ENCODE data around the gene MBIP. TPM values are rescaled to one million over a fixed set of nuclear protein-coding genes. Genes with fewer than 3 reads are reported as not detected.
"Not testable (repeated sequence)": the region's sequence is repeated elsewhere in the genome, so short reads cannot be mapped to it uniquely, and the experiment has no call there.

The MBIP gene
- polyA plus RNA-seq, 1 donor from 2014 or later = 52.1 TPM

DNA sequence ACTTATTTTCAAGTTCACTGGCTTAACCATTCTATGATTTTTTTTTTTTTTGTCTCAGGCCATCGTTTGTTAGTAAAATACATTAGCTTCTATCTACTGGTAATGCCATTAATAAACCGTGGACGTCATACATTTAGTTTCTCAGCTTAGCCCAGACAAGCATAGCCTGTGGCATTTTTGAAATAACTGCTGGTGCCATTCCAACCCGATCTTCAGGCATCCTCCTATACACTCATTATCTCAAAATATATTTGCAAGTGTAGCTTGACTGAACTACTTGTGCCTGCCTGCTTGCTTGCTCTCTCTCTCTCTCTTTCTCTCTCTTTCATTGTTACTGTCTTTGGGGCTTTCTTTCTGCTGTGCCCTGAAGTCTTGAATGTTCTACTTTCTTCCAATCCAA is 12.7 kb upstream of the MBIP start:
- TF ChIP-seq SMC3 (conservative IDR thresholded peaks at IDR 0.05; ENCODE audit: poor library complexity) = no peak
- TF ChIP-seq, protein P1, sequence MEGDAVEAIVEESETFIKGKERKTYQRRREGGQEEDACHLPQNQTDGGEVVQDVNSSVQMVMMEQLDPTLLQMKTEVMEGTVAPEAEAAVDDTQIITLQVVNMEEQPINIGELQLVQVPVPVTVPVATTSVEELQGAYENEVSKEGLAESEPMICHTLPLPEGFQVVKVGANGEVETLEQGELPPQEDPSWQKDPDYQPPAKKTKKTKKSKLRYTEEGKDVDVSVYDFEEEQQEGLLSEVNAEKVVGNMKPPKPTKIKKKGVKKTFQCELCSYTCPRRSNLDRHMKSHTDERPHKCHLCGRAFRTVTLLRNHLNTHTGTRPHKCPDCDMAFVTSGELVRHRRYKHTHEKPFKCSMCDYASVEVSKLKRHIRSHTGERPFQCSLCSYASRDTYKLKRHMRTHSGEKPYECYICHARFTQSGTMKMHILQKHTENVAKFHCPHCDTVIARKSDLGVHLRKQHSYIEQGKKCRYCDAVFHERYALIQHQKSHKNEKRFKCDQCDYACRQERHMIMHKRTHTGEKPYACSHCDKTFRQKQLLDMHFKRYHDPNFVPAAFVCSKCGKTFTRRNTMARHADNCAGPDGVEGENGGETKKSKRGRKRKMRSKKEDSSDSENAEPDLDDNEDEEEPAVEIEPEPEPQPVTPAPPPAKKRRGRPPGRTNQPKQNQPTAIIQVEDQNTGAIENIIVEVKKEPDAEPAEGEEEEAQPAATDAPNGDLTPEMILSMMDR (IDR thresholded peaks at IDR 0.05; ENCODE audit: poor library complexity, severe bottlenecking) = no peak
- TF ChIP-seq, protein P2, sequence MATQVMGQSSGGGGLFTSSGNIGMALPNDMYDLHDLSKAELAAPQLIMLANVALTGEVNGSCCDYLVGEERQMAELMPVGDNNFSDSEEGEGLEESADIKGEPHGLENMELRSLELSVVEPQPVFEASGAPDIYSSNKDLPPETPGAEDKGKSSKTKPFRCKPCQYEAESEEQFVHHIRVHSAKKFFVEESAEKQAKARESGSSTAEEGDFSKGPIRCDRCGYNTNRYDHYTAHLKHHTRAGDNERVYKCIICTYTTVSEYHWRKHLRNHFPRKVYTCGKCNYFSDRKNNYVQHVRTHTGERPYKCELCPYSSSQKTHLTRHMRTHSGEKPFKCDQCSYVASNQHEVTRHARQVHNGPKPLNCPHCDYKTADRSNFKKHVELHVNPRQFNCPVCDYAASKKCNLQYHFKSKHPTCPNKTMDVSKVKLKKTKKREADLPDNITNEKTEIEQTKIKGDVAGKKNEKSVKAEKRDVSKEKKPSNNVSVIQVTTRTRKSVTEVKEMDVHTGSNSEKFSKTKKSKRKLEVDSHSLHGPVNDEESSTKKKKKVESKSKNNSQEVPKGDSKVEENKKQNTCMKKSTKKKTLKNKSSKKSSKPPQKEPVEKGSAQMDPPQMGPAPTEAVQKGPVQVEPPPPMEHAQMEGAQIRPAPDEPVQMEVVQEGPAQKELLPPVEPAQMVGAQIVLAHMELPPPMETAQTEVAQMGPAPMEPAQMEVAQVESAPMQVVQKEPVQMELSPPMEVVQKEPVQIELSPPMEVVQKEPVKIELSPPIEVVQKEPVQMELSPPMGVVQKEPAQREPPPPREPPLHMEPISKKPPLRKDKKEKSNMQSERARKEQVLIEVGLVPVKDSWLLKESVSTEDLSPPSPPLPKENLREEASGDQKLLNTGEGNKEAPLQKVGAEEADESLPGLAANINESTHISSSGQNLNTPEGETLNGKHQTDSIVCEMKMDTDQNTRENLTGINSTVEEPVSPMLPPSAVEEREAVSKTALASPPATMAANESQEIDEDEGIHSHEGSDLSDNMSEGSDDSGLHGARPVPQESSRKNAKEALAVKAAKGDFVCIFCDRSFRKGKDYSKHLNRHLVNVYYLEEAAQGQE (IDR thresholded peaks at IDR 0.05; ENCODE audit: borderline replicate concordance) = no peak
- no peak for TF ChIP-seq EZH2 (IDR thresholded peaks at IDR 0.05; ENCODE audit: borderline replicate concordance, insufficient read depth, low read length, poor library complexity, severe bottlenecking)
- no peak for TF ChIP-seq POLR2AphosphoS5 (IDR thresholded peaks at IDR 0.05)
- no peak for TF ChIP-seq TAF1 (IDR thresholded peaks at IDR 0.05; ENCODE audit: low read depth)
- TF ChIP-seq EP300 (conservative IDR thresholded peaks at IDR 0.05; ENCODE audit: poor library complexity, severe bottlenecking) = no peak
- no peak for TF ChIP-seq RAD21 (conservative IDR thresholded peaks at IDR 0.05)
- TF ChIP-seq MXI1 (conservative IDR thresholded peaks at IDR 0.05; ENCODE audit: poor library complexity, severe bottlenecking) = no peak
- H3K36me3 ChIP-seq (ENCODE audit: insufficient read depth, low read length) = no peaks in the 10 kb centered on the region

DNA sequence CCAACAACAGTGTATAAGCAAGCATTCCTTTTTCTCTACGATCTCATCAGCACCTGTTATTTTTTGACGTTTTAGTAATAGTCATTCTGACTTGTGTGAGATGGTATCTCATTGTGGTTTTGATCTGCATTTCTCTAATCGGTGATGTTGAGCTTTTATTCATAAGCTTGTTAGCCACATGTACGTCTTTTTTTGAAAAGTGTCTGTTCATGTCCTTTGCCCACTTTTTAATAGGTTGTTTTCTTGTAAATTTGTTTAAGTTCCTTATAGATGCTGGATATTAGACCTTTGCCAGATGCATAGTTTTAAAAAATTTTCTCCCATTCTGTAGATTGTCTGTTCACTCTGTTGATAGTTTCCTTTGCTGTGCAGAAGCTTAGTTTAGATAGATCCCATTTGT is 7.1 kb upstream of the MBIP start:
- not testable (repeated sequence) for H3K36me3 ChIP-seq (ENCODE audit: insufficient read depth, low read length); H3K9me2 ChIP-seq (ENCODE audit: insufficient read depth, low read length); H3F3A ChIP-seq (ENCODE audit: insufficient read depth, low read length, poor library complexity, severe bottlenecking); H3K27me3 ChIP-seq (ENCODE audit: insufficient read depth, low read depth, low read length); H3K9ac ChIP-seq (ENCODE audit: low read length); H2AFZ ChIP-seq (ENCODE audit: low read depth, low read length); H3K79me2 ChIP-seq (replicated peaks; ENCODE audit: insufficient read depth, low read length); H4K20me1 ChIP-seq (ENCODE audit: insufficient read depth); H3K4me2 ChIP-seq (ENCODE audit: low read length); H3K27ac ChIP-seq (ENCODE audit: low read length); H3K4me3 ChIP-seq (ENCODE audit: low read length); H3K9me3 ChIP-seq (ENCODE audit: low read length)

More for the DNA sequence above, 12.7 kb upstream of the MBIP start:
- no peaks in the 10 kb centered on the region for H3F3A ChIP-seq (ENCODE audit: insufficient read depth, low read length, poor library complexity, severe bottlenecking)
- no peaks in the 10 kb centered on the region for H3K27me3 ChIP-seq (ENCODE audit: insufficient read depth, low read depth, low read length)
- H3K9ac ChIP-seq (ENCODE audit: low read length) = no peak overlapping the region
- H3K9me3 ChIP-seq (ENCODE audit: low read length) = no peaks in the 10 kb centered on the region
- no peak overlapping the region for H3K27ac ChIP-seq (ENCODE audit: low read length)
- no peaks in the 10 kb centered on the region for H4K20me1 ChIP-seq (ENCODE audit: insufficient read depth)
- H2AFZ ChIP-seq (ENCODE audit: low read depth, low read length) = no peak overlapping the region
- H3K4me2 ChIP-seq (ENCODE audit: low read length) = no peak overlapping the region
- H3K9me2 ChIP-seq (ENCODE audit: insufficient read depth, low read length) = no peaks in the 10 kb centered on the region
- no peak overlapping the region for H3K4me3 ChIP-seq (ENCODE audit: low read length)
- H3K79me2 ChIP-seq (replicated peaks; ENCODE audit: insufficient read depth, low read length) = no peaks in the 10 kb centered on the region

DNA sequence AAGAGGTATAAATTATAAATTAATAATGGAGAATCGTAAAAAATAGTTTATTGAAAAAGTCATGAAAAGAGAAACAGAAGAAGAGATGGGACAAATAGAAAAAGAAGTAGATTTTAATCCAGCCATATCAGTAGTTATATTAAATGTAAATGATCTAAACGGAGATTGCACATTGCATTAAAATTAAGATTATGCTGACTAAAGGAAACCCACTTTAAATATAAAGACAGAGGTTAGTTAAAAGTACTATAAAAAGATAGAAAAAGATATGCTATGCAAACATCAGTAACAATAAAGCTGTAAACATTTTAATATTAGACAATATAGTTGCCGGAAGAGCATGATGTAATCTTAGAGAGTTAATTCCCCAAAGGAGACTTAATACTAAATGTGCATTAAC is 5.4 kb upstream of the MBIP start:
- Histone ChIP-seq H3K79me2 (replicated peaks; ENCODE audit: insufficient read depth, low read length) (no peaks in the 10 kb centered on the region), H3K9me3 (ENCODE audit: low read length) (no peaks in the 10 kb centered on the region), H3K4me3 (ENCODE audit: low read length) (no peak overlapping the region), H4K20me1 (ENCODE audit: insufficient read depth) (no peaks in the 10 kb centered on the region), H2AFZ (ENCODE audit: low read depth, low read length) (no peak overlapping the region), H3K9me2 (ENCODE audit: insufficient read depth, low read length) (no peaks in the 10 kb centered on the region), H3K4me2 (ENCODE audit: low read length) (no peak overlapping the region), H3K9ac (ENCODE audit: low read length) (no peak overlapping the region), H3F3A (ENCODE audit: insufficient read depth, low read length, poor library complexity, severe bottlenecking) (no peaks in the 10 kb centered on the region), H3K27ac (ENCODE audit: low read length) (no peak overlapping the region), H3K36me3 (ENCODE audit: insufficient read depth, low read length) (no peaks in the 10 kb centered on the region), H3K27me3 (ENCODE audit: insufficient read depth, low read depth, low read length) (no peaks in the 10 kb centered on the region)
- TF ChIP-seq RAD21 (conservative IDR thresholded peaks at IDR 0.05) (no peak), EZH2 (IDR thresholded peaks at IDR 0.05; ENCODE audit: borderline replicate concordance, insufficient read depth, low read length, poor library complexity, severe bottlenecking) (no peak), MXI1 (conservative IDR thresholded peaks at IDR 0.05; ENCODE audit: poor library complexity, severe bottlenecking) (no peak)
- TF ChIP-seq, protein P1 (IDR thresholded peaks at IDR 0.05; ENCODE audit: poor library complexity, severe bottlenecking) = no peak
